ENCODE measurements around the gene DVL2. TPM values are rescaled to one million over a fixed set of nuclear protein-coding genes. Genes with fewer than 3 reads are reported as not detected.

Gene DVL2
- total RNA-seq, 1 experiment from 2014 or later = 36.9 TPM

- no TSS peak for BruUV-seq (replicated peaks)
- DNase-seq (peak; percentile 95), ATAC-seq (peak; percentile 70)
- H3K4me2 ChIP-seq (ENCODE audit: low read length) = peak within 1 kb of the TSS; percentile 100
- peak within 1 kb of the TSS; percentile 89 for H2AFZ ChIP-seq (ENCODE audit: low read length)
- peak within 1 kb of the TSS; percentile 50 for H3K27ac ChIP-seq (ENCODE audit: low read length)
- H3K4me1 ChIP-seq (ENCODE audit: insufficient read depth, low read length) = peaks cover 10% of the 10 kb centered on the region
- no peaks in the 10 kb centered on the region for H4K20me1 ChIP-seq (ENCODE audit: low read length)
- no peaks in the 10 kb centered on the region for H3K9me2 ChIP-seq (replicated peaks; ENCODE audit: low read length)
- peak within 1 kb of the TSS; percentile 64 for H3K9ac ChIP-seq (ENCODE audit: low read length)
- no peaks in the 10 kb centered on the region for H3K9me3 ChIP-seq (ENCODE audit: low read length)
- no peaks in the 10 kb centered on the region for H3F3A ChIP-seq (ENCODE audit: low read length, unreplicated experiment)
- H3K27me3 ChIP-seq (ENCODE audit: low read length) = no peaks in the 10 kb centered on the region
- ChIA-PET POLR2A (ENCODE audit: unreplicated experiment) (interaction anchor here (0.5 kb wide), 1 partner anchor 17 kb away, joined by 5 read pairs; no protein-coding TSS in a partner anchor), CTCF (interaction anchor here (0.6 to 1.8 kb wide), 5 partner anchors 15 to 48 kb away, joined by 3 to 14 read pairs (median 4); no protein-coding TSS in a partner anchor)
- H3K79me2 ChIP-seq (ENCODE audit: low read length) = no peaks in the 10 kb centered on the region
- TF ChIP-seq CTCF (conservative IDR thresholded peaks at IDR 0.05; ENCODE audit: low read depth, low read length) (no peak), EZH2 (IDR thresholded peaks at IDR 0.05; ENCODE audit: low read length, unreplicated experiment) (no peak), EZH2phosphoT487 (IDR thresholded peaks at IDR 0.05; ENCODE audit: borderline replicate concordance, low read length) (no peak)
- peak within 1 kb of the TSS; percentile 71 for H3K4me3 ChIP-seq (ENCODE audit: low read length)
- no peaks in the 10 kb centered on the region for H3K36me3 ChIP-seq (ENCODE audit: low read depth, low read length)
- intact Hi-C loops (cut with micrococcal nuclease) = loop anchor here (1.0 to 2.0 kb wide), 3 partner anchors 15 to 29 kb away; partner anchors contain the start of gene ELP5
These were observed 47.0 kb upstream of the DVL2 start, which contains the start of gene SLC2A4 for GRCh38 chr17:7281074-7281952. SLC2A4 (plus strand) TSS chr17:7281718; CDS start chr17:7281935, 217 bp downstream.

- peak overlapping the region; percentile 89 for H2AFZ ChIP-seq (ENCODE audit: low read length)
- no peaks in the 10 kb centered on the region for H3K9me3 ChIP-seq (ENCODE audit: low read length)
- TF ChIP-seq EZH2phosphoT487 (IDR thresholded peaks at IDR 0.05; ENCODE audit: borderline replicate concordance, low read length) = no peak
- TF ChIP-seq CTCF (conservative IDR thresholded peaks at IDR 0.05; ENCODE audit: low read depth, low read length) = peak; percentile 80
- no peak for TF ChIP-seq EZH2 (IDR thresholded peaks at IDR 0.05; ENCODE audit: low read length, unreplicated experiment)
- H3K4me3 ChIP-seq (ENCODE audit: low read length) = peak overlapping the region; percentile 71
- no peaks in the 10 kb centered on the region for H3F3A ChIP-seq (ENCODE audit: low read length, unreplicated experiment)
- ATAC-seq = peak; percentile 76
- no peaks in the 10 kb centered on the region for H3K27me3 ChIP-seq (ENCODE audit: low read length)
- no peaks in the 10 kb centered on the region for H3K36me3 ChIP-seq (ENCODE audit: low read depth, low read length)
- BruUV-seq (replicated peaks) = no TSS peak
- DNase-seq = peak; percentile 78
- H3K79me2 ChIP-seq (ENCODE audit: low read length) = no peaks in the 10 kb centered on the region
- H3K9me2 ChIP-seq (replicated peaks; ENCODE audit: low read length) = no peaks in the 10 kb centered on the region
- no peaks in the 10 kb centered on the region for H4K20me1 ChIP-seq (ENCODE audit: low read length)
- intact Hi-C loops (cut with micrococcal nuclease) = loop anchor here (1.0 to 2.0 kb wide), 4 partner anchors 16 to 65 kb away; partner anchors contain the start of gene ELP5
- peak overlapping the region; percentile 64 for H3K9ac ChIP-seq (ENCODE audit: low read length)
- peak overlapping the region; percentile 100 for H3K4me2 ChIP-seq (ENCODE audit: low read length)
- peaks cover 10% of the 10 kb centered on the region for H3K4me1 ChIP-seq (ENCODE audit: insufficient read depth, low read length)
- ChIA-PET POLR2A (ENCODE audit: unreplicated experiment) (interaction anchor here (0.5 to 0.6 kb wide), 2 partner anchors 16 to 205 kb away, joined by 4 to 5 read pairs; no protein-coding TSS in a partner anchor), CTCF (interaction anchor here (0.6 to 1.8 kb wide), 3 partner anchors 16 to 49 kb away, joined by 3 to 14 read pairs (median 4); no protein-coding TSS in a partner anchor)
- peak overlapping the region; percentile 50 for H3K27ac ChIP-seq (ENCODE audit: low read length)
These were observed 46.3 kb upstream of the DVL2 start for GRCh38 chr17:7280519-7281073.

Measured in PC-3 (cell line).